GM21723 (cell line): ENCODE data around the gene KCNS1.
"Not testable (repeated sequence)": the region's sequence is repeated elsewhere in the genome, so short reads cannot be mapped to it uniquely, and the experiment has no call there.

Experiments used
- ATAC-seq: cut with Tn5 transposase; IDR thresholded peaks from one replicate; pipeline ENCODE4 v1.9.1; 2021; ENCODE audit warnings: mild to moderate bottlenecking, moderate library complexity; ENCODE audit not compliant: unreplicated experiment

Gene KCNS1, protein sequence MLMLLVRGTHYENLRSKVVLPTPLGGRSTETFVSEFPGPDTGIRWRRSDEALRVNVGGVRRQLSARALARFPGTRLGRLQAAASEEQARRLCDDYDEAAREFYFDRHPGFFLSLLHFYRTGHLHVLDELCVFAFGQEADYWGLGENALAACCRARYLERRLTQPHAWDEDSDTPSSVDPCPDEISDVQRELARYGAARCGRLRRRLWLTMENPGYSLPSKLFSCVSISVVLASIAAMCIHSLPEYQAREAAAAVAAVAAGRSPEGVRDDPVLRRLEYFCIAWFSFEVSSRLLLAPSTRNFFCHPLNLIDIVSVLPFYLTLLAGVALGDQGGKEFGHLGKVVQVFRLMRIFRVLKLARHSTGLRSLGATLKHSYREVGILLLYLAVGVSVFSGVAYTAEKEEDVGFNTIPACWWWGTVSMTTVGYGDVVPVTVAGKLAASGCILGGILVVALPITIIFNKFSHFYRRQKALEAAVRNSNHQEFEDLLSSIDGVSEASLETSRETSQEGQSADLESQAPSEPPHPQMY

GRCh38 chr20:45100563-45101245 lies at the start of gene KCNS1:
TSS of gene KCNS1 (minus strand) at chr20:45101127. CDS start at chr20:45099236, 1,891 bp downstream.
- no peak for ATAC-seq

DNA sequence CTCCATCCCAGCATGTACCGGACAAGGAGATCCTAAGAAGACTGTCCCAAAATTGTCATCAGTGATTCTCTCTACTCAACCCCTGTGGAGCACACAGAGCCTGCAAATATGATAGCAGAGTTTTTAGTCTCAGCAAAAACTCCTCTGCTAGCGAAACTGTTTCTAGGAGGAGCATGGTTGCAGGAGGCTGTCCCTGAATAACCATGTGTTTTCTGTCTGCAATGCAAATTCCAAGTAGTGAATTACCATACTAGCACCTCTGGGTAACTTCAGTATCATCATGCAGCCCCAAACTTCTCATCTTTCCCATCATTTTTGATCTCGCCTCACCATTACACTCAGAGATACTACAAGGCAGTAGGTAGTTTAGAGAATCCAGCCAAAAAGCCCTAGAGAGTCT lies 48.1 kb upstream of the KCNS1 start:
- no peak for ATAC-seq

- no peak for ATAC-seq
Measured at GRCh38 chr20:45140836-45141235, 39.9 kb upstream of the KCNS1 start.

- ATAC-seq = not testable (repeated sequence)
Measured at GRCh38 chr20:45139733-45140375, 38.9 kb upstream of the KCNS1 start.

DNA sequence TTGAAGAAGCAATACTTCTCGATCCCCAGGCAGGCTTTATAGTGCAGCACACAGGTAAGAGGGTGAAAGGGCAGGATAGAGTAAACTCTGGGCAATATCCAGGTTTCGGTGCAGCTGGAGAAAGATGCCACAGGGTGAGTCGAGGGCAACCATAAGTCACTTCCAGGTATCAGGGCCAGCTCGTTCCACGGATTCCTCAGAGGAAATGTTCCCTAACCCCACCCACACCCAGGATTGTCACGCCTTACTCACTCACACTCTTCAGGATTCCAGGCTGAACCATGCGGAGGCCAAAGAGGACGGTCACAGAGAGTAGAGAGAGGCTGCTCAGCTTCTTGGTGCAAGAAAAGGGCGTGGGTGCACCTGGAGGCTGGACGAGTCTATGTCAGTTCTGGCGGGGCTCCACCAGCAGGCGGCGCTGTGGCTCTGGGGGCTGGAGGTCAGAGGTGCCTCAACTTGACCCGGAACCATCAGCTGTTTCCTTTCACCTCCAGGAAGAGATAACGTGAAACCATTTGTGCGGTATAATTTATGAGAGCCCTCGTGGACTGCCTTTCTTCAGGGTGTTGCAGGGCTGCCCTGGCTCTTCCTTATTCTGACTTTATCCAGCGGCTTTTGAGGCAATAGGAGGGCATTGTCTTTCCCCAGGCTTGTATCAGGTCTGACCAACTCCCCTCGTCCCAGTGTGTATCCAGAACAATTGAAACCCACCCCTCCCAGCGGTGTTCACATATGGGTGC lies 37.8 kb upstream of the KCNS1 start:
- ATAC-seq = no peak

GRCh38 chr20:45136911-45137310 lies 36.0 kb upstream of the KCNS1 start:
- ATAC-seq = no peak

GRCh38 chr20:45128099-45128498 lies 27.2 kb upstream of the KCNS1 start:
- no peak for ATAC-seq

DNA sequence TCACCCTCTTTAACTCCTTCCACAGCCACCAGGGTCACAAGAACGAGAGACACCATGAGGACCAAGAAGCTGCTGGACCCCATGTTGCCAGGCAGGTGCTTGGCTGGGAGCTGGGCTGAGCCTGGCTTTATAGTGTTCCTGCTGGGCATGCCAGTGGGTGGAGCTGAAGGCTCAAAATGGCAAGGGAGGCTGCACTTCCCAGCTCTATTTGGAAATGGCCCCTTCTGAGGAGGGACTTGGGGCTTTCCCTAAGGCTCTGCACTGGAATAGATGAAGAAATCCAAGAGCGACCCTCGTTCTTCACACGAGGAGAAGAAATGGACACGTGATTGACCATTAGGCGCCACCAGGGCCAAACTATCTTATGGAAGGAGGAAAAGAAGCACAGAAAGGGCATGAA lies 23.4 kb upstream of the KCNS1 start, which contains the start of gene WFDC12:
Gene WFDC12 (minus strand): TSS at position 101 of the 400 bp plus-strand sequence. CDS start 18 bp downstream, at position 83.
- ATAC-seq = no peak

GRCh38 chr20:45121388-45121787 lies 20.5 kb upstream of the KCNS1 start:
- no peak for ATAC-seq

- no peak for ATAC-seq
Measured at GRCh38 chr20:45119556-45120266, 18.8 kb upstream of the KCNS1 start.

- ATAC-seq = no peak
Measured at GRCh38 chr20:45118028-45118427, 17.1 kb upstream of the KCNS1 start.

GRCh38 chr20:45117581-45117980 lies 16.7 kb upstream of the KCNS1 start:
- no peak for ATAC-seq

GRCh38 chr20:45115829-45116228 lies 14.9 kb upstream of the KCNS1 start:
- no peak for ATAC-seq

- no peak for ATAC-seq
Measured at GRCh38 chr20:45115386-45115774, 14.5 kb upstream of the KCNS1 start.

GRCh38 chr20:45114465-45115385 lies 13.8 kb upstream of the KCNS1 start, which contains the start of gene WFDC5:
TSS of gene WFDC5 (minus strand) at chr20:45115174. CDS start at chr20:45115083, 91 bp downstream.
- ATAC-seq = no peak

DNA sequence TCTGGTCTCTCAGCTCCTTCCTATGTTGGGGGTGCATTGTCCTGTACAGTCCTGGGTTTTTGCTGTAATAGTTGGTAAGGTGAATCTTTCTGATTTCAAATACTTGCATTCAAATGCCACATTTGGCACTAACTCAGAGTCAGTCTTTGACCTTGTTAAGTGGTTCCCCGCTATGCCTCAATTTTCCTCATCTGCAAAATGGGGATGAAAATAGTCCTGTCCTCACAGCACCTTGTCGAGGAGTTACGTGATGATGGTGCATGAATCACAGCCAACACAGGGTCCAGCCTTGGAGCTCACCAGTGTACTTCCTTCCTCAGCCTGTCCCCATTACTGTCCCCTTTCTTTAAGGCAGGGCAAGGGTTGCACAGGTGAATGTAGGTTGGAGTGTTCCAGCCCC lies 12.9 kb upstream of the KCNS1 start:
- ATAC-seq = no peak

DNA sequence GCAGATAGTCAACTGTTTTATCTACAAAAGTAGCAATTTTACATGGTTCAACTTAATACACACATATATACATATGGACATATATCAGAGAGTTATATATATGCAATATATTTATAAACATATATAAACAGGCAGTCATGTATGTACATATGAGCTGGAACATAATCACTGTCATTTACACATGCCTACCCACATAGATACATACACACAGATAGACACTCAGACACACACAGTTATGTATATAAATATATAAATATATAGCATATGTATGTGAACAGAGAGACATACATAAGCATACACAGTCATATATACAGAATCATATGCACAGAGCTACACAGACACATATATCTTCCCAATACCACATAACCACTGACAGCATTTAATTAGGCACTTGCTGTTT lies 11.8 kb upstream of the KCNS1 start:
- no peak for ATAC-seq

GRCh38 chr20:45111799-45112471 lies 11.0 kb upstream of the KCNS1 start:
- no peak for ATAC-seq
